ENCODE results near the gene TLX2. TPM values are rescaled to one million over a fixed set of nuclear protein-coding genes. Genes with fewer than 3 reads are reported as not detected.

Gene TLX2
- polyA plus RNA-seq, 4 donors, result 1.5 to 5.4 TPM; not detected in 2

- FAIRE-seq (no peak), DNase-seq (no peak)
- H3K27me3 ChIP-seq (ENCODE audit: control insufficient read depth in 3 of 3, insufficient read depth in 3 of 3, low read length in 3 of 3), result peaks cover 0 to 9% (median 0%) of the 10 kb centered on the region in 3 donors
- no peak overlapping the region for H3K4me3 ChIP-seq (ENCODE audit: low read depth in 1 of 3, low read length in 3 of 3)
- peaks cover 3 to 35% (median 5%) of the 10 kb centered on the region in 3 donors for H3K36me3 ChIP-seq (ENCODE audit: control insufficient read depth in 3 of 3, insufficient read depth in 2 of 3, low read depth in 1 of 3, low read length in 3 of 3)
- WGBS, 3 donors, result 87 to 93% (median 92%) methylated on average over 7 of the region's 7 CpGs
- peaks cover 0 to 13% (median 5%) of the 10 kb centered on the region in 3 donors for H3K4me1 ChIP-seq (ENCODE audit: control insufficient read depth in 3 of 3, insufficient read depth in 2 of 3, low read depth in 1 of 3, low read length in 2 of 3)
- peaks cover 0 to 2% of the 10 kb centered on the region in 2 donors for H3K9me3 ChIP-seq (ENCODE audit: control insufficient read depth in 2 of 2, insufficient read depth in 1 of 2, low read depth in 1 of 2, low read length in 1 of 2)
- H3K27ac ChIP-seq (ENCODE audit: low read depth in 1 of 3, low read length in 2 of 3), result no peak overlapping the region
Measured at GRCh38 chr2:74531666-74532065, 17.4 kb downstream of the TLX2 start.

- Histone ChIP-seq H3K27ac (ENCODE audit: low read depth in 1 of 3, low read length in 2 of 3) (no peak overlapping the region), H3K4me3 (ENCODE audit: low read depth in 1 of 3, low read length in 3 of 3) (no peak overlapping the region), H3K27me3 (ENCODE audit: control insufficient read depth in 3 of 3, insufficient read depth in 3 of 3, low read length in 3 of 3) (peaks cover 0 to 14% (median 0%) of the 10 kb centered on the region in 3 donors), H3K9me3 (ENCODE audit: control insufficient read depth in 2 of 2, insufficient read depth in 1 of 2, low read depth in 1 of 2, low read length in 1 of 2) (no peaks in the 10 kb centered on the region), H3K4me1 (ENCODE audit: control insufficient read depth in 3 of 3, insufficient read depth in 2 of 3, low read depth in 1 of 3, low read length in 2 of 3) (peaks cover 0 to 13% (median 5%) of the 10 kb centered on the region in 3 donors), H3K36me3 (ENCODE audit: control insufficient read depth in 3 of 3, insufficient read depth in 2 of 3, low read depth in 1 of 3, low read length in 3 of 3) (peaks cover 3 to 30% (median 5%) of the 10 kb centered on the region in 3 donors)
- FAIRE-seq, result no peak
- peak; percentile 56 to 57 for DNase-seq
Measured at GRCh38 chr2:74532222-74532621, 18.0 kb downstream of the TLX2 start.

GRCh38 chr2:74533464-74533863, 19.2 kb downstream of the TLX2 start:
- DNase-seq (no peak), FAIRE-seq (no peak)
- Histone ChIP-seq H3K36me3 (ENCODE audit: control insufficient read depth in 3 of 3, insufficient read depth in 2 of 3, low read depth in 1 of 3, low read length in 3 of 3) (peaks cover 0 to 17% (median 0%) of the 10 kb centered on the region in 3 donors), H3K4me3 (ENCODE audit: low read depth in 1 of 3, low read length in 3 of 3) (no peak overlapping the region), H3K4me1 (ENCODE audit: control insufficient read depth in 3 of 3, insufficient read depth in 2 of 3, low read depth in 1 of 3, low read length in 2 of 3) (peaks cover 0 to 8% (median 3%) of the 10 kb centered on the region in 3 donors), H3K9me3 (ENCODE audit: control insufficient read depth in 2 of 2, insufficient read depth in 1 of 2, low read depth in 1 of 2, low read length in 1 of 2) (no peaks in the 10 kb centered on the region), H3K27ac (ENCODE audit: low read depth in 1 of 3, low read length in 2 of 3) (no peak overlapping the region), H3K27me3 (ENCODE audit: control insufficient read depth in 3 of 3, insufficient read depth in 3 of 3, low read length in 3 of 3) (peaks cover 0 to 24% (median 0%) of the 10 kb centered on the region in 3 donors)
- 84 to 85% (median 84%) methylated on average over 4 of the region's 4 CpGs for WGBS, 3 donors

- Histone ChIP-seq H3K9me3 (ENCODE audit: control insufficient read depth in 2 of 2, insufficient read depth in 1 of 2, low read depth in 1 of 2, low read length in 1 of 2) (no peaks in the 10 kb centered on the region), H3K27ac (ENCODE audit: low read depth in 1 of 3, low read length in 2 of 3) (no peak overlapping the region), H3K4me1 (ENCODE audit: control insufficient read depth in 3 of 3, insufficient read depth in 2 of 3, low read depth in 1 of 3, low read length in 2 of 3) (peaks cover 0 to 6% (median 0%) of the 10 kb centered on the region in 3 donors), H3K27me3 (ENCODE audit: control insufficient read depth in 3 of 3, insufficient read depth in 3 of 3, low read length in 3 of 3) (peaks cover 0 to 32% (median 0%) of the 10 kb centered on the region in 3 donors), H3K4me3 (ENCODE audit: low read depth in 1 of 3, low read length in 3 of 3) (no peak overlapping the region), H3K36me3 (ENCODE audit: control insufficient read depth in 3 of 3, insufficient read depth in 2 of 3, low read depth in 1 of 3, low read length in 3 of 3) (peaks cover 0 to 15% (median 0%) of the 10 kb centered on the region in 3 donors)
- WGBS, 3 donors, result 75 to 80% (median 78%) methylated on average over 12 of the region's 12 CpGs
- DNase-seq (no peak), FAIRE-seq (no peak)
Measured at GRCh38 chr2:74534411-74534810, 20.2 kb downstream of the TLX2 start.

GRCh38 chr2:74535440-74535965, 21.3 kb downstream of the TLX2 start:
- peaks cover 0 to 15% (median 0%) of the 10 kb centered on the region in 3 donors for H3K36me3 ChIP-seq (ENCODE audit: control insufficient read depth in 3 of 3, insufficient read depth in 2 of 3, low read depth in 1 of 3, low read length in 3 of 3)
- H3K9me3 ChIP-seq (ENCODE audit: control insufficient read depth in 2 of 2, insufficient read depth in 1 of 2, low read depth in 1 of 2, low read length in 1 of 2), result no peaks in the 10 kb centered on the region
- no peak for FAIRE-seq
- peaks cover 0 to 5% (median 0%) of the 10 kb centered on the region in 3 donors for H3K4me1 ChIP-seq (ENCODE audit: control insufficient read depth in 3 of 3, insufficient read depth in 2 of 3, low read depth in 1 of 3, low read length in 2 of 3)
- H3K27me3 ChIP-seq (ENCODE audit: control insufficient read depth in 3 of 3, insufficient read depth in 3 of 3, low read length in 3 of 3), result peaks cover 0 to 38% (median 0%) of the 10 kb centered on the region in 3 donors
- no peak overlapping the region for H3K27ac ChIP-seq (ENCODE audit: low read depth in 1 of 3, low read length in 2 of 3)
- DNase-seq, result no peak
- no peak overlapping the region for H3K4me3 ChIP-seq (ENCODE audit: low read depth in 1 of 3, low read length in 3 of 3)
- 83 to 93% (median 90%) methylated on average over 10 of the region's 10 CpGs for WGBS, 3 donors

- 78 to 87% (median 79%) methylated on average over 23 of the region's 23 CpGs for WGBS, 3 donors
- H3K27ac ChIP-seq (ENCODE audit: low read depth in 1 of 3, low read length in 2 of 3), result no peak overlapping the region
- peaks cover 0 to 38% (median 0%) of the 10 kb centered on the region in 3 donors for H3K27me3 ChIP-seq (ENCODE audit: control insufficient read depth in 3 of 3, insufficient read depth in 3 of 3, low read length in 3 of 3)
- peaks cover 0 to 15% (median 0%) of the 10 kb centered on the region in 3 donors for H3K36me3 ChIP-seq (ENCODE audit: control insufficient read depth in 3 of 3, insufficient read depth in 2 of 3, low read depth in 1 of 3, low read length in 3 of 3)
- no peak for FAIRE-seq
- no peaks in the 10 kb centered on the region for H3K9me3 ChIP-seq (ENCODE audit: control insufficient read depth in 2 of 2, insufficient read depth in 1 of 2, low read depth in 1 of 2, low read length in 1 of 2)
- H3K4me1 ChIP-seq (ENCODE audit: control insufficient read depth in 3 of 3, insufficient read depth in 2 of 3, low read depth in 1 of 3, low read length in 2 of 3), result no peaks in the 10 kb centered on the region
- no peak overlapping the region for H3K4me3 ChIP-seq (ENCODE audit: low read depth in 1 of 3, low read length in 3 of 3)
- DNase-seq, result no peak
Measured at GRCh38 chr2:74536166-74536950, 22.1 kb downstream of the TLX2 start.

- no peak overlapping the region for H3K27ac ChIP-seq (ENCODE audit: low read depth in 1 of 3, low read length in 2 of 3)
- H3K36me3 ChIP-seq (ENCODE audit: control insufficient read depth in 3 of 3, insufficient read depth in 2 of 3, low read depth in 1 of 3, low read length in 3 of 3), result peaks cover 0 to 15% (median 0%) of the 10 kb centered on the region in 3 donors
- WGBS, 3 donors, result 70 to 75% (median 72%) methylated on average over 4 of the region's 4 CpGs
- FAIRE-seq, result no peak
- peaks cover 0 to 38% (median 0%) of the 10 kb centered on the region in 3 donors for H3K27me3 ChIP-seq (ENCODE audit: control insufficient read depth in 3 of 3, insufficient read depth in 3 of 3, low read length in 3 of 3)
- no peaks in the 10 kb centered on the region for H3K9me3 ChIP-seq (ENCODE audit: control insufficient read depth in 2 of 2, insufficient read depth in 1 of 2, low read depth in 1 of 2, low read length in 1 of 2)
- no peak overlapping the region for H3K4me3 ChIP-seq (ENCODE audit: low read depth in 1 of 3, low read length in 3 of 3)
- no peaks in the 10 kb centered on the region for H3K4me1 ChIP-seq (ENCODE audit: control insufficient read depth in 3 of 3, insufficient read depth in 2 of 3, low read depth in 1 of 3, low read length in 2 of 3)
- no peak for DNase-seq
Measured at GRCh38 chr2:74537140-74537539, 22.9 kb downstream of the TLX2 start.

- Histone ChIP-seq H3K27me3 (ENCODE audit: control insufficient read depth in 3 of 3, insufficient read depth in 3 of 3, low read length in 3 of 3) (peaks cover 0 to 38% (median 0%) of the 10 kb centered on the region in 3 donors), H3K36me3 (ENCODE audit: control insufficient read depth in 3 of 3, insufficient read depth in 2 of 3, low read depth in 1 of 3, low read length in 3 of 3) (peaks cover 0 to 1% (median 0%) of the 10 kb centered on the region in 3 donors), H3K9me3 (ENCODE audit: control insufficient read depth in 2 of 2, insufficient read depth in 1 of 2, low read depth in 1 of 2, low read length in 1 of 2) (no peaks in the 10 kb centered on the region), H3K27ac (ENCODE audit: low read depth in 1 of 3, low read length in 2 of 3) (no peak overlapping the region), H3K4me3 (ENCODE audit: low read depth in 1 of 3, low read length in 3 of 3) (no peak overlapping the region), H3K4me1 (ENCODE audit: control insufficient read depth in 3 of 3, insufficient read depth in 2 of 3, low read depth in 1 of 3, low read length in 2 of 3) (no peaks in the 10 kb centered on the region)
- FAIRE-seq (no peak), DNase-seq (no peak)
- 57 to 80% (median 67%) methylated on average over 7 of the region's 7 CpGs for WGBS, 3 donors
Measured at GRCh38 chr2:74538881-74539339, 24.7 kb downstream of the TLX2 start.
